Thymus (tissue), 14 donors: Measurements from ENCODE around the gene NKX1-1. TPM values are rescaled to one million over a fixed set of nuclear protein-coding genes. Genes with fewer than 3 reads are reported as not detected.

Experiments
- DNase-seq, 9 donors: peaks; one replicate each; pipeline ENCODE4 v3.0.0-alpha.2; 2013; ENCODE audit warnings: low spot score in 9 of 9, low read depth in 6 of 9, missing footprints in 1 of 9
- H3K27ac ChIP-seq, 2 donors: one replicate each; pipeline ENCODE4 v1.5.1; 2013; ENCODE audit warnings: control low read depth in 1 of 2, low read depth in 1 of 2, low read length in 1 of 2, mild to moderate bottlenecking in 1 of 2, moderate library complexity in 1 of 2
- H3K27me3 ChIP-seq, 2 donors: one replicate each; pipeline ENCODE4 v1.5.1; 2013; ENCODE audit warnings: low read length in 1 of 2; ENCODE audit not compliant: control insufficient read depth in 2 of 2, insufficient read depth in 1 of 2
- H3K36me3 ChIP-seq, 2 donors: one replicate each; pipeline ENCODE4 v1.5.1; 2013; ENCODE audit warnings: low read length in 1 of 2, mild to moderate bottlenecking in 1 of 2, moderate library complexity in 1 of 2; ENCODE audit not compliant: control insufficient read depth in 2 of 2, insufficient read depth in 2 of 2
- H3K4me1 ChIP-seq, 2 donors: one replicate each; pipeline ENCODE4 v1.5.1; 2013; ENCODE audit warnings: low read length in 2 of 2; ENCODE audit not compliant: control insufficient read depth in 2 of 2, insufficient read depth in 2 of 2
- H3K4me3 ChIP-seq, 2 donors: one replicate each; pipeline ENCODE4 v1.5.1; 2013; ENCODE audit warnings: low read length in 2 of 2, control low read depth in 1 of 2, mild to moderate bottlenecking in 1 of 2
- H3K9me3 ChIP-seq, 2 donors: one replicate each; pipeline ENCODE4 v1.5.1; 2013; ENCODE audit warnings: low read length in 1 of 2, mild to moderate bottlenecking in 1 of 2; ENCODE audit not compliant: control insufficient read depth in 2 of 2, insufficient read depth in 1 of 2
- WGBS: extraction: QIAGEN DNeasy Blood & Tissue Kit; methylation state at CpG from one replicate; pipeline ENCODE4 v1.1.7; 2013; 5-methylcytosine and 5-hydroxymethylcytosine counted together
- long read RNA-seq, 10 donors: transcript quantifications; one replicate each; lab custom pipeline, GENCODE V29; 2026
- polyA plus RNA-seq: library from polyadenylated mRNA; stranded (reverse); fragments of 200-250 nt; gene quantifications from one replicate; pipeline ENCODE4 v1.2.3, GENCODE V29; 2013
- total RNA-seq: library from RNA; stranded (reverse); fragments of 120-200 nt; gene quantifications from one replicate; pipeline ENCODE4 v1.2.4, GENCODE V29; 2013
- donor health status: healthy.

NKX1-1 gene
- total RNA-seq (0.05 TPM), polyA plus RNA-seq (not detected)
- long read RNA-seq, donor 1, result 0 reads
- long read RNA-seq, donor 2, result 0 reads
- long read RNA-seq, donor 3, result 0 reads
- long read RNA-seq, donor 4, result 0 reads
- long read RNA-seq, donor 5, result 0 reads
- long read RNA-seq, donor 6, result 0 reads
- long read RNA-seq, donor 7, result 0 reads
- long read RNA-seq, donor 8, result 0 reads
- long read RNA-seq, donor 9, result 0 reads
- long read RNA-seq, donor 10, result 0 reads

DNA sequence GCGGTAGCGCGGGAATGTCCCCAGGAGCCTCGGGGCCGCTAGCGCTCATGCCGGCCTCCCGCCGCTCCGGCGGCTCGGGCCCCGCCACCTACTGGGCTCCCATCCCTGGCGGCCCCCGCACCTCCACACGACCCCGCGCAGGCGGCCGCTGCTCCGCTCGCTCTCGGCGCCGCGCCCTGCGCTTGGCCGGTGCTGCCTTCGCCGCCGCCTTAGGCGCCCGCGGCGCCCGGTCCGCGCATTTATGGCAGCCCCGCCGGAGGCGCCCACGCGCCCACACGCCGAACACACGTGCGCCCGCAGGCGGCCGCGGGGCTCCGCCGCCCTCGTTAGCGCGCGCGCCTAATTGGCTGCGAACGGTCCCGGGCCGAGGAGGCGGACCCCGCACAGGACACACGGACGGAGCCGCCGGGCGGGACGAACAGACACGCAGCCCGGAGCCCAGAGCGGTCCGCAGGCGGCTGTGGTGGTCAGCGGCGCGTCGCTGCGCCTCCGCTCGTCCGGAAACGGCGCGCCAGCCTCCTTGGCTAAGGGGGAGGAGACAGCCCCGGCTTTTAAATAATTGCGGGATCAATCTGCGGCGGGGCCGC is at the start of gene NKX1-1:
Gene NKX1-1 (minus strand): TSS at position 49 of the 587 bp plus-strand sequence. CDS start 0 bp downstream, at position 49.
- Histone ChIP-seq H3K4me1 (no peaks in the 10 kb centered on the region), H3K4me3 (no peak within 1 kb of the TSS), H3K36me3 (no peaks in the 10 kb centered on the region), H3K9me3 (peaks cover 3 to 35% of the 10 kb centered on the region in 2 donors), H3K27me3 (peaks cover 75 to 93% of the 10 kb centered on the region in 2 donors), H3K27ac (no peak within 1 kb of the TSS)
- DNase-seq, result no peak
- 13% methylated on average over 91 of the region's 91 CpGs for WGBS

DNA sequence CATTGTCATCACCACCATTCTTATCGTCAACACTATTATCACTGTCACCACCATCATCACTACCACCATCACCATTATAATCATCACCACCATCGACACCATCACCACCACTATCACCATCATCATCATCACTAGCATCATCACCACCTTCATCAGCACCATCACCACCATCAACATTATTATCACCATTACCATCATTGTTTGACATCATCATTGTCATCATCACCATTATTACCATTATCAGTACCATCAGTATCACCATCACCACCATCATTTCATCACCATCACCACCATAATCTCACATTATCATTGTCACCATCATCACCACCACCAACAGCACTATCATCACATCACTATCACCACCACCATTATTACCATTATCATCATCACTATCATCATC is 47.5 kb upstream of the NKX1-1 start:
- Histone ChIP-seq H3K4me1 (no peaks in the 10 kb centered on the region), H3K27ac (no peak overlapping the region), H3K36me3 (no peaks in the 10 kb centered on the region), H3K27me3 (peaks cover 0 to 5% of the 10 kb centered on the region in 2 donors), H3K9me3 (no peaks in the 10 kb centered on the region), H3K4me3 (no peak overlapping the region)
- no peak for DNase-seq
- WGBS, result 94% methylated on average over 2 of the region's 2 CpGs

DNA sequence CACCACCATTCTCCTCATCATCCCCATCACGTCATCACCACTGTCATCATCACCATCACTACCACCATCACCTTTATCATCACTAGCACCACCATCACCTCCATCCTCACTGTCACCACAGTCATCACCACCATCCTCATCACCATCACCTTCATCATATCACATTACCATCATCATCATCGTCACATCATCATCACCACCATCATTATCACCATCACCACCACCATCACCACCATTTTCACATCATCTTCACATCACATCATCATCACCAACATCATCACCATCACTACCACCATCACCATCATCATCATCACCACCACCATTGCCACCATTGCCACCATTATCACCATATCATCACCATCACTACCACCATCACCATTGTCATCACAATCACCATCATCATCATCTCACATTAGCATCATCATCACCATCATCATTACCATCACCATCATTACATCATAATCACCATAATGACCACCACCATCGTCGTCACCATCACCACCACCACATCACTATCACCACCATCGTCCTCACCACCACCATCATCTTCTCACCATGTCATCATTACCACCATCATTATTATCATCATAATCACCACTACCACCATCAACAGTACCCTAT is 46.3 kb upstream of the NKX1-1 start:
- no peaks in the 10 kb centered on the region for H3K36me3 ChIP-seq
- no peaks in the 10 kb centered on the region for H3K9me3 ChIP-seq
- H3K4me1 ChIP-seq, result no peaks in the 10 kb centered on the region
- WGBS, result 74% methylated on average over 5 of the region's 5 CpGs
- no peak overlapping the region for H3K4me3 ChIP-seq
- H3K27me3 ChIP-seq, result no peaks in the 10 kb centered on the region
- no peak for DNase-seq
- H3K27ac ChIP-seq, result no peak overlapping the region

- no peak overlapping the region for H3K4me3 ChIP-seq
- no peaks in the 10 kb centered on the region for H3K36me3 ChIP-seq
- WGBS, result 84% methylated on average over 3 of the region's 3 CpGs
- no peak for DNase-seq
- H3K4me1 ChIP-seq, result no peaks in the 10 kb centered on the region
- no peaks in the 10 kb centered on the region for H3K27me3 ChIP-seq
- no peaks in the 10 kb centered on the region for H3K9me3 ChIP-seq
- no peak overlapping the region for H3K27ac ChIP-seq
Measured at GRCh38 chr4:1451752-1452122, 45.5 kb upstream of the NKX1-1 start.

- Histone ChIP-seq H3K9me3 (no peaks in the 10 kb centered on the region), H3K27ac (no peak overlapping the region), H3K27me3 (no peaks in the 10 kb centered on the region), H3K4me3 (no peak overlapping the region), H3K36me3 (no peaks in the 10 kb centered on the region), H3K4me1 (no peaks in the 10 kb centered on the region)
- no peak for DNase-seq
- 90% methylated on average over 18 of the region's 18 CpGs for WGBS
Measured at GRCh38 chr4:1451106-1451751, 45.0 kb upstream of the NKX1-1 start.

DNA sequence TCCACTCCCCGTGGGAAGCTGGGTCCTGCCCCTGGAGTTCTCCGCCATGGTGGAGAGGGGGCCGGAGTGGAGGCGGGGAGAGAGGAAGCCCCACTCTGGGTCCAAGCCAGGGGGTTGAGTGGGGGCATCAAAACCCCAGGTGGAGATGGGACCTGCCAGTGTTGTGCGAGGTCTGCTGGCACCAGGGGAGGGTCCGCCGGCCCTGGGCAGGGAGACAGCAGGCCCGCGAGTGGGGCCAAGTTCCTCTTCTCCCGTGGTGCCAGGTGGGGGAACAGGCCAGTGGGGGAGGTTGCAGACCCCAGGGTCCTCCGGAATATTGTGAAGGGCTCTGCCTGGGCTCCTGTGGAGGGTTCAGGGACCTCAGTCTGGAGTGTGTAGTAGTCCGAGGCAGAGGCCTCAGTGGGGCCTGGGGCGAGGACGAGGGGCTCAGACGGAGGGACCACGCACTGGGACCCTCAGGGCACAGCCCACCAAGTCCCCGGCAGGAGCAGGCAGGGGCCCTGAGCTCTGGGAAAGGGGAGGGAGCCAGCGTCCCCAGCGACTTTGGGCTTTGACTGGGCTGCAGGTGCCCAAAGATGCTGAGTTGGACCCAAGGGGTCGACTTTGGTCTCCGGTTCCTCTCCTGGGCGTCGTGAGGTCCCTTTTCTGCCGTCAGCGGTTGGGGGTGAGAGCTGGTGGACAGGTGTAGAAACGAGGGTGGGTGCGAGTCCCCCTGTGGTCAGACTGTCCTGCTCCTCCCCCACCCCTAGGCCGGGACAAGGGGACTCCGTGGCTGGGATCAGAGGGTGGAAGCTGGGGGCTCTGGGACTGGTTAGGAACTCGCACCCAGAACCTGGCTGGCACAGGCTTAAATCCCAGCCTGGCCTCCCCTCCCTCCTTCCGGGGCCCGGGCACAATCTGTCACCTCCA is 43.8 kb upstream of the NKX1-1 start:
- no peaks in the 10 kb centered on the region for H3K27me3 ChIP-seq

DNA sequence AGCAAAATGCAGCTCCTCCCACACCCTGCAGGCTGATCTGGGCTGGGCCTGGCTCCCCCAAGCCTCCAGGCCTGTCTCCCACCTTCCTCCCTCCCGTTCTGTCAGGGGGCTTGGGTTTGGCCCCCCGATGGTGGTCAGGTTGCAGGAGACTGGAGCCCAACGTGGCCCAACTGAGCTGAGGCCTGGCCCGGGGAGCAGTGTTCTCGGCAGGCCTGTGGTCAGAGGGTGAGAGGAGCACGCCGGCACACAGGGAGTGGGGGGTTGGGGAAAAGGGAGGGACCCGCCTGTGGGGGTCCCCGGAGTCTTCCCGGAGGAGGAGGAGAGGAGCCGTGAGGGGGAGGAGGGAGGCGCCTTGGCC is 43.2 kb upstream of the NKX1-1 start:
- H3K9me3 ChIP-seq, result no peaks in the 10 kb centered on the region
- no peak overlapping the region for H3K27ac ChIP-seq
- H3K27me3 ChIP-seq, result no peaks in the 10 kb centered on the region
- no peak overlapping the region for H3K4me3 ChIP-seq
- DNase-seq, result no peak
- WGBS, result 67% methylated on average over 12 of the region's 12 CpGs
- no peaks in the 10 kb centered on the region for H3K36me3 ChIP-seq
- H3K4me1 ChIP-seq, result no peaks in the 10 kb centered on the region

More for the DNA sequence above, 43.8 kb upstream of the NKX1-1 start:
- Histone ChIP-seq H3K4me3 (no peak overlapping the region), H3K4me1 (no peaks in the 10 kb centered on the region), H3K36me3 (no peaks in the 10 kb centered on the region), H3K27ac (no peak overlapping the region), H3K9me3 (no peaks in the 10 kb centered on the region)
- 89% methylated on average over 32 of the region's 32 CpGs for WGBS
- no peak for DNase-seq

GRCh38 chr4:1448589-1449420 is 42.6 kb upstream of the NKX1-1 start:
- H3K4me1 ChIP-seq, result no peaks in the 10 kb centered on the region
- no peak overlapping the region for H3K4me3 ChIP-seq
- H3K27me3 ChIP-seq, result no peaks in the 10 kb centered on the region
- 85% methylated on average over 28 of the region's 28 CpGs for WGBS
- H3K9me3 ChIP-seq, result no peaks in the 10 kb centered on the region
- H3K27ac ChIP-seq, result no peak overlapping the region
- H3K36me3 ChIP-seq, result no peaks in the 10 kb centered on the region
- DNase-seq, result no peak
